ENCODE measurements around the gene NUDCD3. TPM values are rescaled to one million over a fixed set of nuclear protein-coding genes. Genes with fewer than 3 reads are reported as not detected.

The NUDCD3 gene
- total RNA-seq, 1 experiment from 2014 or later = 71.9 TPM

DNA sequence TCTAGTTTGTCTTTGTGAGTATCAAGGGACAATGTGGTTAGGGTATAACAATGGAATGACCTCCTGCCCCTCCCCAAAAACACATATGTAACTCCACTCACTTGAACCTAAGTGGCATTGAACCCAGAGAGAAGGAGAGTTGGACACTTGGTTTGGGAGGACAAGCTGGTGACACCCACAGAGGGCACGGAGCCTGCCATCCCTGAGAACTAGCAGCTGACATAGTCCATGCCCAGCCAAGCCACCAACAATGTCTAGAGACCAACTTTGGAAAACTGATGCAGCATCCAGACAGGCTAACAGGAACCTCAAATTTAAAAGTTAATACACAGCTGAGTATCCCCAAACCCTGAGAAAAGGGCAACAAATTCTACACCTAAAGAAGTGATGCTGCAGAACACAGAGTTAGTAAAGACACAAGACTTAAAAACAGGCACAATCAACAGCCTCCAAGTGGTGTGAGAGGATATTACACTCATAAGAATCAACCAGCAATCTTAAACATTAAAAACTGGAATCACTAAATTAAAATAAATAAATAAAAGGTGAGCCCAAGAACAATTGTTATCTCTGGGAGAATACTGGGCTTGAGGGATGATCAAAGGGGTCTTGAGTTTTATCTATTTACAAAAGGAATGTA, 27.2 kb downstream of the NUDCD3 start:
- no peak for DNase-seq
- no peaks in the 10 kb centered on the region for H3K9me3 ChIP-seq (ENCODE audit: control insufficient read depth, low read depth, low read length)
- H2BK5ac ChIP-seq (ENCODE audit: insufficient read length, low read length) = no peak overlapping the region
- H3K27me3 ChIP-seq (ENCODE audit: insufficient read depth, low read length) = no peaks in the 10 kb centered on the region
- peaks cover 4% of the 10 kb centered on the region for H3K79me1 ChIP-seq (ENCODE audit: insufficient read depth, low read depth, low read length, poor library complexity, severe bottlenecking)
- Mint-ChIP-seq H3K9me3 (no peaks in the 10 kb centered on the region), H3K4me1 (peaks cover 0 to 7% of the 10 kb centered on the region in 2 experiments; a peak in 2 of 4 replicates), H3K27me3 (ENCODE audit: low read depth) (no peaks in the 10 kb centered on the region), H3K36me3 (ENCODE audit: insufficient read depth in 1 of 3, low read depth in 3 of 3) (peaks cover 3 to 36% (median 23%) of the 10 kb centered on the region in 3 experiments; a peak in 6 of 7 replicates), H3K4me3 (no peak overlapping the region), H3K27ac (no peak overlapping the region)
- no peaks in the 10 kb centered on the region for H4K20me1 ChIP-seq (ENCODE audit: control insufficient read depth, insufficient read depth, insufficient read length)
- no peak overlapping the region for H2BK15ac ChIP-seq (ENCODE audit: low read depth, low read length)
- H3K56ac ChIP-seq (ENCODE audit: insufficient read length, low read depth, low read length) = no peak overlapping the region
- H3K4me1 ChIP-seq (ENCODE audit: insufficient read depth, low read length) = no peaks in the 10 kb centered on the region
- H2BK12ac ChIP-seq (ENCODE audit: insufficient read length, low read depth, low read length) = no peak overlapping the region
- H2AFZ ChIP-seq (ENCODE audit: low read length) = no peak overlapping the region
- no peak overlapping the region for H2AK5ac ChIP-seq (ENCODE audit: insufficient read length, low read length)
- no peak overlapping the region for H2BK120ac ChIP-seq (ENCODE audit: low read depth, low read length, poor library complexity, severe bottlenecking)
- H4K8ac ChIP-seq (replicated peaks; ENCODE audit: insufficient read length, low read depth, low read length) = no peak overlapping the region
- H3K18ac ChIP-seq (ENCODE audit: insufficient read length, low read depth, low read length) = no peak overlapping the region
- H3K23ac ChIP-seq (ENCODE audit: insufficient read length, low read depth, low read length) = no peak overlapping the region
- H3K79me2 ChIP-seq (ENCODE audit: insufficient read depth, low read length) = peaks cover 5% of the 10 kb centered on the region; the same call in 1 of the 2 replicates
- no peak overlapping the region for H4K5ac ChIP-seq (ENCODE audit: insufficient read length, low read depth, low read length)
- no peak overlapping the region for H3K27ac ChIP-seq (ENCODE audit: insufficient read length, low read depth, low read length)
- no peak overlapping the region for H3K14ac ChIP-seq (ENCODE audit: insufficient read depth, low read length)
- no peak overlapping the region for H3K4ac ChIP-seq (ENCODE audit: low read depth, low read length)
- no CpG with 5 or more reads among the region's 1 CpG for WGBS (ENCODE audit: extremely low coverage, insufficient read length, low lambda C conversion rate)
- no peaks in the 10 kb centered on the region for H3K23me2 ChIP-seq (ENCODE audit: insufficient read length, low read depth, low read length, poor library complexity, severe bottlenecking)
- no peak overlapping the region for H3K9ac ChIP-seq (ENCODE audit: extremely low read depth, insufficient read length, low read length)
- no peak overlapping the region for H2BK20ac ChIP-seq (ENCODE audit: low read depth, low read length, poor library complexity, severe bottlenecking)
- TF ChIP-seq, protein P1, sequence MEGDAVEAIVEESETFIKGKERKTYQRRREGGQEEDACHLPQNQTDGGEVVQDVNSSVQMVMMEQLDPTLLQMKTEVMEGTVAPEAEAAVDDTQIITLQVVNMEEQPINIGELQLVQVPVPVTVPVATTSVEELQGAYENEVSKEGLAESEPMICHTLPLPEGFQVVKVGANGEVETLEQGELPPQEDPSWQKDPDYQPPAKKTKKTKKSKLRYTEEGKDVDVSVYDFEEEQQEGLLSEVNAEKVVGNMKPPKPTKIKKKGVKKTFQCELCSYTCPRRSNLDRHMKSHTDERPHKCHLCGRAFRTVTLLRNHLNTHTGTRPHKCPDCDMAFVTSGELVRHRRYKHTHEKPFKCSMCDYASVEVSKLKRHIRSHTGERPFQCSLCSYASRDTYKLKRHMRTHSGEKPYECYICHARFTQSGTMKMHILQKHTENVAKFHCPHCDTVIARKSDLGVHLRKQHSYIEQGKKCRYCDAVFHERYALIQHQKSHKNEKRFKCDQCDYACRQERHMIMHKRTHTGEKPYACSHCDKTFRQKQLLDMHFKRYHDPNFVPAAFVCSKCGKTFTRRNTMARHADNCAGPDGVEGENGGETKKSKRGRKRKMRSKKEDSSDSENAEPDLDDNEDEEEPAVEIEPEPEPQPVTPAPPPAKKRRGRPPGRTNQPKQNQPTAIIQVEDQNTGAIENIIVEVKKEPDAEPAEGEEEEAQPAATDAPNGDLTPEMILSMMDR (conservative IDR thresholded peaks at IDR 0.05) = peak; percentile 49
- no peak overlapping the region for H3T11ph ChIP-seq (ENCODE audit: low read length)
- no peak overlapping the region for H3K4me2 ChIP-seq (ENCODE audit: insufficient read depth, insufficient read length, low read length)
- H4K91ac ChIP-seq (ENCODE audit: insufficient read length, low read depth, low read length) = no peak overlapping the region

Data from H9 (cell line).